ENCODE measurements around the gene FCGR3B. TPM values are rescaled to one million over a fixed set of nuclear protein-coding genes. Genes with fewer than 3 reads are reported as not detected.
"Not testable (repeated sequence)": the region's sequence is repeated elsewhere in the genome, so short reads cannot be mapped to it uniquely, and the experiment has no call there.

The FCGR3B gene
- total and polyA plus RNA-seq, 8 donors = 0.50 to 2.4 (median 1.2) TPM; not detected in 3

DNA sequence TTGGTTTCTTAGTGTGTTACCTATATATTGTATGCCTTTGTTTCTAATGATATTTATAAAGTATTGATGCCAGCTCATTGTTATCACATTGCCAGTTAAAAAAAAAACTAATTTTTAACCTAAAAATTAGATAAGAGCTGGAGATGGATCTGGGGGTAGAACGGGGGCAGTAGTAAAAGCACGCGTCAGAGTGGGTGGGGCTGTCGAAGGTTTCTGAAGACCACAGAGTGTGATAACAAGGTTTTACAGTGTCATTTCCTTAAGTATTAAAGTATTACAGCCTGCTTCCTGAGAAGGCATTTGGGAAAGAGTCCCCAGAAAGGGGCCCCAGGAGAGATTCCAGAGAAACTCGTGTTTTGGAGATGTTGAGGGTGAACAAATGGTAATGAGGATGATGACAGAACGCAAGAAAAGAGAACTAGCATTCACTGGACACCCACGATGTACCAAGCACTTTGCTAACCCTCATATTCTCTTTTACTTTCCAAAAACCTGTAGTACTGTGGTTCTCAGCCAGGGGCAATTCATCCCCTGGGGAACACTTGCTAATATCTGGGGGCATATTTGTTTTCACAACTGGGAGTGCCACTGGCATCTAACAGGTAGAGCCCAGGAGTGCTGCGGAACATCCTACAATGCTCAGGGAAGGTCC, 51.0 kb downstream of the FCGR3B start:
- WGBS, 5 donors = 100% methylated on average over 2 of the region's 8 CpGs; no CpG with 5 or more reads in 4 of the 5 donors
- H3K4me3 ChIP-seq; H3K27me3 ChIP-seq; H3K36me3 ChIP-seq; H3K27ac ChIP-seq; H3K4me1 ChIP-seq; DNase-seq; H3K9me3 ChIP-seq; intact Hi-C loops (cut with DNase I; ENCODE audit: low total_unique reads): not testable (repeated sequence)

GRCh38 chr1:161576676-161577075, 54.3 kb downstream of the FCGR3B start:
- H3K36me3 ChIP-seq; DNase-seq; H3K4me1 ChIP-seq; H3K4me3 ChIP-seq; H3K9me3 ChIP-seq; intact Hi-C loops (cut with DNase I; ENCODE audit: low total_unique reads); H3K27ac ChIP-seq; H3K27me3 ChIP-seq: not testable (repeated sequence)

Other genes with a start within 250 kb of the FCGR3B start
- 10 to 100 TPM in 3 of 5 donors, 1 to 10 TPM in 2; 2.0 to 91.0 (median 24.3) TPM for gene FCGR2A, start 125.7 kb downstream of the FCGR3B start, total RNA-seq
- gene FCGR2A, start 125.7 kb downstream of the FCGR3B start, polyA plus RNA-seq = 10 to 100 TPM in 2 of 3 donors, 1 to 10 TPM in 1; 4.5 to 26.6 (median 12.2) TPM
- gene HSPA6, start 106.6 kb downstream of the FCGR3B start, total RNA-seq = under 1 TPM in 3 of 5 donors, not detected in 2; 0.45 to 0.73 (median 0.58) TPM
- 1 to 10 TPM in 1 of 3 donors, under 1 TPM in 2; 0.61 to 2.9 (median 0.98) TPM for gene HSPA6, start 106.6 kb downstream of the FCGR3B start, polyA plus RNA-seq
- 10 to 100 TPM in 2 of 5 donors, 1 to 10 TPM in 2, not detected in 1; 2.2 to 13.5 (median 9.8) TPM for gene FCGR3A, start 81.4 kb downstream of the FCGR3B start, total RNA-seq
- gene FCGR3A, start 81.4 kb downstream of the FCGR3B start, polyA plus RNA-seq = 10 to 100 TPM in 1 of 3 donors, 1 to 10 TPM in 2; 2.8 to 18.0 (median 5.8) TPM
- 10 to 100 TPM in 1 of 5 donors, 1 to 10 TPM in 3, under 1 TPM in 1; 0.58 to 16.9 (median 3.2) TPM for gene FCGR2B, start 32.0 kb upstream of the FCGR3B start, total RNA-seq
- 1 to 10 TPM; 2.0 to 2.2 (median 2.0) TPM for gene FCGR2B, start 32.0 kb upstream of the FCGR3B start, polyA plus RNA-seq
- 1 to 10 TPM in 1 of 5 donors, not detected in 4; 2.6 TPM for gene FCRLA, start 76.1 kb upstream of the FCGR3B start, total RNA-seq
- 1 to 10 TPM in 2 of 3 donors, not detected in 1; 1.8 to 3.4 TPM for gene FCRLA, start 76.1 kb upstream of the FCGR3B start, polyA plus RNA-seq
- 1 to 10 TPM in 1 of 5 donors, under 1 TPM in 1, not detected in 3; 0.55 to 3.8 TPM for gene FCRLB, start 90.4 kb upstream of the FCGR3B start, total RNA-seq
- gene FCRLB, start 90.4 kb upstream of the FCGR3B start, polyA plus RNA-seq = under 1 TPM in 2 of 3 donors, not detected in 1; 0.30 to 0.68 TPM
- gene DUSP12, start 118.6 kb upstream of the FCGR3B start, total RNA-seq = 10 to 100 TPM in 4 of 5 donors, 1 to 10 TPM in 1; 1.8 to 39.1 (median 22.2) TPM
- 10 to 100 TPM; 14.1 to 26.7 (median 20.2) TPM for gene DUSP12, start 118.6 kb upstream of the FCGR3B start, polyA plus RNA-seq
- 10 to 100 TPM in 4 of 5 donors, 1 to 10 TPM in 1; 5.5 to 54.3 (median 22.7) TPM for gene ATF6, start 135.1 kb upstream of the FCGR3B start, total RNA-seq
- gene ATF6, start 135.1 kb upstream of the FCGR3B start, polyA plus RNA-seq = 1 to 10 TPM; 3.4 to 4.4 (median 3.6) TPM

Measured in stomach (tissue), 9 donors.